Ovary (tissue), 3 donors: ENCODE data around the gene CREBRF.

Experiments used
- CTCF ChIP-seq, 3 donors: fragments of 450-650 bp in 2 of 3; fragments of 200-600 bp in 1 of 3; IDR thresholded peaks; one replicate each; pipeline versions ENCODE4 v1.5.1 to v1.8.0; 2016 to 2022; ENCODE audit warnings: antibody characterized with exemption in 3 of 3, mild to moderate bottlenecking in 1 of 3
- EP300 ChIP-seq: sonication (generic); formaldehyde crosslinking; IDR thresholded peaks from one replicate; pipeline ENCODE4 v1.6.1; 2017; ENCODE audit warnings: antibody characterized with exemption
- POLR2A ChIP-seq: fragments of 450-650 bp; IDR thresholded peaks from one replicate; pipeline ENCODE4 v1.6.1; 2017; ENCODE audit warnings: antibody characterized with exemption, mild to moderate bottlenecking, moderate library complexity
- donor health status: DM: no; HTN: no; CAD: no.

DNA sequence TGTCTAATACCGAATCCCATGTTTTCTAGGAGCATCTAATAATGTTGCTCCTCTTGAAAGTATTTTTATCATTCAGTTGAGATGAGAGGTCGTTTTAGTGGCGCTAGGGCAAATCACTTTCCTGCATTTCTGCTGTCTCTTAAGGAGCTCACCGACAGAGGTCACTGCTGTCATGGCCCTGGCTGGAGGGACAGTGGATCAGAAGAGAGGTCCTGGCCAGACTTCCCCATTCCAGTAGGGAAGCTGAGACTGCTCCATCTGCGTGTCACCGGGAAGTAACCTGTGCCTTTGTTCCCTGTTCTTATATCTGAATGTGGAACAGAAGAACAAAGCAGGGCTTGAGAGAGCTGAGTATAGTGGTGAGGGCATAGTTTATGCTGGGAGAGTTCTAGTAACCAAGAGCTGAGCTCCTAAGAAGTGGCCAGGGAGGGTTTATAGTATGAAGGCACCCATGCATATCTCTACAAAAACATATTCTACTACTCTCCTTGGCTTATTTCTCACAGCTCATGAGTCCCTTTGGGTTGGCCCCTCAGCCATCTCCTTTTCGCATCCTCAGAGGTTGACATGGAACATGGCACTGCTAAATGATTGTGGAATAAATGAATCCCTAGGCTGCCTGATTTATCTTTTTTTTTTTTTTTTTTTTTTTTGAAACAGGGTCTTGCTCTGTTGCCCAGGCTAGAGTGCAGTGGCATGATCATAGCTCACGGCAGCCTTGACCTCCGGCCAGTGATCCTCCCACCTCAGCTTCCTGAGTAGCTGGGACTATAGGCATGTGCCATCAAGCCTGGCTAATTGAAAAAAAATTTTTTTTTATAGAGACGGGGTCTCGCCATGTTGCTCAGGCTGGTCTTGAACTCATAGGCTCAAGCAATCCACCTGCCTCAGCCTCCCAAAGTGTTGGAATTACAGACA lies 45.3 kb upstream of the CREBRF start:
- TF ChIP-seq CTCF (IDR thresholded peaks at IDR 0.05) = no peak
- TF ChIP-seq POLR2A = no peak
- TF ChIP-seq EP300 = no peak
